NCI-H2227 (cell line): ENCODE measurements around the gene SMAD7.
"Not testable (repeated sequence)": the region's sequence is repeated elsewhere in the genome, so short reads cannot be mapped to it uniquely, and the experiment has no call there.

Experiments used
- DNase-seq: peaks from one replicate; lab custom pipeline; 2025; ENCODE audit not compliant: unreplicated experiment; lab: John Stamatoyannopoulos, UW

SMAD7 gene

DNA sequence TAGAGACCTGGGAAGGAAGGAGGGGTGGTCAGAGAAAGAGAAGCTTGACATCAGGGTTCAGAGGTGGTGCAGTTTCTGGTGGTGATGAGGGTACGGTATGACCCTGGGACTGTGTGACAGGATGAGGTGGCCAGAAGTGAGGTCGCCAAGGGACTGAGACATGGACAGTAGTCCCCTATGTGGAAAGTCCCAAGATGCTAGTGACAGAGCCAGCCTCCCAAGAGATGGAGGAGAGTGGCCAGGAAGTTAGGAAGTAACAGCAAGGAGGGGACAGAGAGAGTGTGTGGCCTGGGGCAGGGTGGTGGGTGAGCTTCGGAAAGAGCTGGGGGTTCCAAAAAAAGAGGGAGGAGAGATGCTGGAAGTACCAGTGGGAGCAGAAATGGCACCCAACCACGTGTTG, 66.0 kb downstream of the SMAD7 start:
- no peak for DNase-seq

- DNase-seq: no peak
Measured at GRCh38 chr18:48884306-48884705, 66.5 kb downstream of the SMAD7 start.

DNA sequence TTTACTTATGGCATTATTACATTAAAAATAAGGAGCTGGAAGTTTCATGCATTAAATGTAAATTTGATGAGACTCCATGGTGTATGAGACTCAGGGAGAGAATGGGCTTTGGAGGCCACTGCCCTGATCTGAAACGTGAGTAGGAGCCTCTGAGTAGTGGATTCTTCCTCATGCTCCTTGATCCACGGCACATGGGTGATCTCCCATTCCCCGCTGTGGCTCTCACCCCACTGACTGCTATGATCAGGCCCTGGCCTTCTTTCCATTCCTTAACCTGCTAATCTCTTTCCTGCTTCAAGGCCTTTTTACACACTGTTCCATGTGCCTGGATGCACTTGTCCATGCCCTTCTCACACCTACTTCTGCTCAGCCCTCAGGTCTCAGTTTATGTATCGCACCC, 68.4 kb downstream of the SMAD7 start:
- DNase-seq: no peak

DNA sequence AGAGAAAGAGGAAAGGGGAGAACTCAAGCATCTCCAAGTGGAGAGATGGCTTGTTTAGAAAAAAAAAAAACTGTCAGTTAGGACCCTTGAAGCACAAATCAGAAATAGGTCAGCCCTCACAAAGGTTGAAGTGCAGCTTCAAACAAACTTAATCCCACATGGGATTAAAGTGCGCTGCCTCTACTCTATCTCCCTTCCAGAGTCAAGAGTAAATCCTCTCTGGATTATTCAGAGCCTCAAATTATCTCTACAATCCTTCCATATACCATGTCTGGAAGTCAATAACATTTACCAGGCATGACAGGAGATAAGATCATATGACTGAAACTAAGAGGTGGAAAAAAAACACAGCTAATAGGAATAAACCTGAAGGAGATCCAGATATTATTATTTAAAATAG, 69.8 kb downstream of the SMAD7 start:
- DNase-seq: no peak

GRCh38 chr18:48879008-48879431, 71.7 kb downstream of the SMAD7 start:
- DNase-seq: no peak

- no peak for DNase-seq
Measured at GRCh38 chr18:48878471-48878870, 72.3 kb downstream of the SMAD7 start.

- DNase-seq: no peak
Measured at GRCh38 chr18:48877941-48878340, 72.8 kb downstream of the SMAD7 start.

DNA sequence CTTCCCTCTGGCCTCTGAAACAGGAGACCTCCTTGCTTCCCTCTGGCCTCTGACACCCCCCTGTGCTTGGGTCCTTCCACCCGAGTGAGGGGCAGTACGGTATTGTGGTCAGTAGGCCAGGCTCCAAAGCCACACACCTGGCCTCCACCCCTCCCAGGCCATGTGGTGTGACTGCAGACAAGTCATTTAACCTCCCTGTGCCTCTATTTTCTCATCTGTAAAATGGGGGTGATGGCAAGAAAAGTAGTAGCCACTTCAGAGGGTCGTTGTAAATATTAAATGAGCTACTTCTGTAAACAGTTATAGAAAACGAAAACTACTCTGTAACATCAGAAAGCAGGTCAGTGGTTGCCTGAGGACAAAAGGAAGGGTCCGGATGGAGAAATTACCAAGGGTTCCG, 74.2 kb downstream of the SMAD7 start:
- no peak for DNase-seq

- DNase-seq: no peak
Measured at GRCh38 chr18:48875942-48876511, 74.7 kb downstream of the SMAD7 start.

DNA sequence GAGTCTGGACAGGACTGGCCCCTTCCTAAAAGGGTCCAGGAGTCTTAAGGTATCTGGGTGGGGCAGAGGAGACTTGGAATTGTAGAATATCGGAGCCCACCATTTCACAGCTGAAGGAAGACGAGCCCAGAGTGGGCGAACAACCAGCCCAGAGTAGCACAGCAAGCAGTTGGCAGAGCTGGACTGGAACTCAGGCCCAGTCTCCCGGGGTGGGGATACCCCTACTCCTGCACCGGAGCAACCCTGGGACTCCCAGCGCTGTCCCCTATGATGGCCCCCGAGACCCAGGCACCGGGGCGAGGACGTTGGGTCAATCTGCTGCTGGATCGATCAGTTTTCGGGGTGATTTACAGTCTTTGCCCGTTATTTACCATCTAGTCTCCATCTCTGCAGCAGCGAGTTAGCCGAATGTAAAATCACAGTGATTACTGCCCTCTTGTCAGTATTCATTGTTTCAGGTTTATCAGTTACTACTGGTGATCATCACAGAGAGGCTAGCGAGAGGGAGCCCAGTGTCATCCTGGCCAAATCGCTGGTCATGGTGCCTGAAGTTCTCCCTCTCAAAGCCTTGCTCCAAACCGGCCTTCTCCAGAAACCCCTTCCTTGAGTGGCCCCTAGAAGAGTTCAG, 75.3 kb downstream of the SMAD7 start:
- DNase-seq: no peak

- DNase-seq: no peak
Measured at GRCh38 chr18:48874701-48875162, 76.0 kb downstream of the SMAD7 start.

GRCh38 chr18:48874233-48874632, 76.5 kb downstream of the SMAD7 start:
- no peak for DNase-seq

DNA sequence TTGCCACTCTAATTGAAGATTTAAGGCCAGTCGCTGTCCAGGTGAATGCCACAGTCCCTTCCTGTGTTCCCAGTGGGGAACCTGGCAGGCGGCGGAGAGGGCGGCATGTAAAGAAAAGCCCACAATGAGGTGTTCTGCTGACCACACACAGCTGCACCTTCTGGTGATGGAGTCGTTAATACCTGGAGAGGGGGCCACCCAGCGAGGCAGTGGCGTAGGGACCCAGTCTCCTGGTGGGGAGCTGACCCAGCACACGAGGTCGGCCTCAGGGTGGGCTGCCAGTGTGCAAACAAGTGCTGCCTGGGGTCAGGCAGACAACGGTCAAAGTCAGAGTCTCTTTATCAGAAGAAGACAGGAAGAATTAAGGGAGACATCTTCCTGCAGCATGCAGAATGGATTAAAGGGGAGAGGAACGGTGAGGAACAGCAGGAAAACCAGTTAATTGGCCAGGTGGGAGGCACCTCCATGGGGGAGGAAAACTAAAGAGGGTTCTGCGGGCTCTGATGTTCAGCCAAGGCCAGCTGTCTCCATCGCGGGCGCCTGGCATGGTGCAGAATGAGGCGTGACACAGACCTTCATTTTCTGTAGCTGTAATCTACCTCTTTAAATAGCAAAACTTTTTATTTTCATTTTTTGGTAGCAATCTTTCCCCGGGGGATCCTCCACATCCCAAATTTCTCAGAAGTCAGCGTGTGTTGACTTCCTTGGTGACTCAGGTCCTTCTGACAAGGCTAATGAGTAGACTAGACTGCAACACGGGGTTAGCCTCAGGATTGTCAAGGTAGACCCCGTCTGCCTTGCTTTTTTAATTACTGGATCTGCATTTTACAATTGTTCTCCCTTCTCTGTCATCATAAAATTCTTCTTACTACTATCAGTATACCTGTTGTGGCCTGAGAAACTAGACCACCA, 78.3 kb downstream of the SMAD7 start:
- DNase-seq: no peak

GRCh38 chr18:48871391-48872166, 79.2 kb downstream of the SMAD7 start:
- no peak for DNase-seq

DNA sequence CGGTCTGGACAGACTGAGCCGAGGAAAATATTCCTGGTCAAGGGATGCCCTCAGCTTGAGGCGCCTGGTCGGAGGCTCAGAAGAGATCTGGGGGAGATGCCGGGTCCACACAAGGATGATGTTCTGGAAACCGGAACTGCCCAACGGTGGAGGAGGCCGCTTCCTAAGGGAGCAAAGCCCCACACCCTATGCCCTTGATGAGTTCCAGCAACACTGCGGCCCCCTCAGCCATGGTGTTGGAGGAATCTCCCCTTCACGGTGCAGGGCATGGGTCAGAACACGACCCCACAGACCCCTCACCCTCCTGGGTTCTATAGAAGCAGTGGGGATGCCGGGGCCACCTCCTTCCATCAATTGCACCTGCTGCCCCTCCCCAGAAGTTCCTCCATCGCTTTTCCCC, 79.8 kb downstream of the SMAD7 start:
- DNase-seq: not testable (repeated sequence)
